Glutamatergic neuron (in vitro differentiated cells): ENCODE measurements around the gene CACNA2D1. TPM values are rescaled to one million over a fixed set of nuclear protein-coding genes. Genes with fewer than 3 reads are reported as not detected.

Experiments
- DNase-seq: peaks from one replicate; pipeline ENCODE4 v3.0.0; 2022
- H3K27ac Mint-ChIP-seq: one replicate; pipeline ENCODE4 v1.8.0; 2020; ENCODE audit warnings: mild to moderate bottlenecking, mixed read lengths, inconsistent platforms; ENCODE audit not compliant: unreplicated experiment
- H3K27me3 Mint-ChIP-seq: one replicate; pipeline ENCODE4 v1.8.0; 2020; ENCODE audit warnings: mild to moderate bottlenecking, moderate library complexity, mixed read lengths, inconsistent platforms; ENCODE audit not compliant: unreplicated experiment
- H3K36me3 Mint-ChIP-seq: one replicate; pipeline ENCODE4 v1.8.0; 2020; ENCODE audit warnings: mild to moderate bottlenecking, mixed read lengths, inconsistent platforms; ENCODE audit not compliant: unreplicated experiment
- H3K4me1 Mint-ChIP-seq: one replicate; pipeline ENCODE4 v1.8.0; 2020; ENCODE audit warnings: mild to moderate bottlenecking, low read depth, mixed read lengths, inconsistent platforms; ENCODE audit not compliant: unreplicated experiment
- H3K4me3 Mint-ChIP-seq: one replicate; pipeline ENCODE4 v1.8.0; 2020; ENCODE audit warnings: mild to moderate bottlenecking, mixed read lengths, inconsistent platforms; ENCODE audit not compliant: unreplicated experiment
- H3K9me3 Mint-ChIP-seq: one replicate; pipeline ENCODE4 v1.8.0; 2020; ENCODE audit warnings: mild to moderate bottlenecking, moderate library complexity, mixed read lengths, inconsistent platforms; ENCODE audit not compliant: unreplicated experiment
- total RNA-seq: library from RNA; stranded (reverse); fragmentation: NEBNext Ultra II Directional; extraction: Animal tissue kit (Norgen Biotek cat#: 25700); gene quantifications from one replicate; pipeline ENCODE4 v1.2.1, GENCODE V29; 2021; ENCODE audit not compliant: unreplicated experiment
- TF ChIP-seq, protein P1 (sequence below): fragments of 200-600 bp; sonication (generic); IDR thresholded peaks from one replicate; pipeline ENCODE4 v1.5.0; 2021; ENCODE audit not compliant: partially characterized antibody, unreplicated experiment

Gene CACNA2D1
- total RNA-seq, 1 donor from 2014 or later, result 258 TPM

DNA sequence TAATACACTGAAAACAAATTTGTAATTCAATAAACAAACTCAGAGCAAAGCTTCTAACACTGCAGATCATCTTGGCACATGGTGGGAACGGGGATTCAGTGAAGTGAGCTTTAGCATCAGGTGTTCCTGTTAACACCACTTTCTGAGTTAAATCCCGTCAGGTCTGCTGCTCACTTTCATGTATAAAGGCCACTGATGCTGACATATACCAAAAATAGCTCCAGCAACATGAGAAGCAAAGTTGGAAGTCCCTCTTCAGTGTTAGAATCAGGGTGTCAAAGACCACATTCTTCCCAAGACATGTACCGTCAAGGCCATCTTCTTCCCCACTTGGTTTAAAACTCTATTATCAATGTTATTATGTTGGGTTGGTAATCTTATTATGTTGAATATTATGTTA lies 11.7 kb upstream of the CACNA2D1 start:
- H3K36me3 Mint-ChIP-seq, result no peaks in the 10 kb centered on the region
- H3K27me3 Mint-ChIP-seq, result no peaks in the 10 kb centered on the region
- no peak for DNase-seq
- H3K9me3 Mint-ChIP-seq, result peaks cover 2% of the 10 kb centered on the region
- TF ChIP-seq, protein P1, sequence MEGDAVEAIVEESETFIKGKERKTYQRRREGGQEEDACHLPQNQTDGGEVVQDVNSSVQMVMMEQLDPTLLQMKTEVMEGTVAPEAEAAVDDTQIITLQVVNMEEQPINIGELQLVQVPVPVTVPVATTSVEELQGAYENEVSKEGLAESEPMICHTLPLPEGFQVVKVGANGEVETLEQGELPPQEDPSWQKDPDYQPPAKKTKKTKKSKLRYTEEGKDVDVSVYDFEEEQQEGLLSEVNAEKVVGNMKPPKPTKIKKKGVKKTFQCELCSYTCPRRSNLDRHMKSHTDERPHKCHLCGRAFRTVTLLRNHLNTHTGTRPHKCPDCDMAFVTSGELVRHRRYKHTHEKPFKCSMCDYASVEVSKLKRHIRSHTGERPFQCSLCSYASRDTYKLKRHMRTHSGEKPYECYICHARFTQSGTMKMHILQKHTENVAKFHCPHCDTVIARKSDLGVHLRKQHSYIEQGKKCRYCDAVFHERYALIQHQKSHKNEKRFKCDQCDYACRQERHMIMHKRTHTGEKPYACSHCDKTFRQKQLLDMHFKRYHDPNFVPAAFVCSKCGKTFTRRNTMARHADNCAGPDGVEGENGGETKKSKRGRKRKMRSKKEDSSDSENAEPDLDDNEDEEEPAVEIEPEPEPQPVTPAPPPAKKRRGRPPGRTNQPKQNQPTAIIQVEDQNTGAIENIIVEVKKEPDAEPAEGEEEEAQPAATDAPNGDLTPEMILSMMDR, result no peak
- H3K4me3 Mint-ChIP-seq, result no peak overlapping the region
- H3K27ac Mint-ChIP-seq, result no peak overlapping the region
- H3K4me1 Mint-ChIP-seq, result peaks cover 11% of the 10 kb centered on the region

DNA sequence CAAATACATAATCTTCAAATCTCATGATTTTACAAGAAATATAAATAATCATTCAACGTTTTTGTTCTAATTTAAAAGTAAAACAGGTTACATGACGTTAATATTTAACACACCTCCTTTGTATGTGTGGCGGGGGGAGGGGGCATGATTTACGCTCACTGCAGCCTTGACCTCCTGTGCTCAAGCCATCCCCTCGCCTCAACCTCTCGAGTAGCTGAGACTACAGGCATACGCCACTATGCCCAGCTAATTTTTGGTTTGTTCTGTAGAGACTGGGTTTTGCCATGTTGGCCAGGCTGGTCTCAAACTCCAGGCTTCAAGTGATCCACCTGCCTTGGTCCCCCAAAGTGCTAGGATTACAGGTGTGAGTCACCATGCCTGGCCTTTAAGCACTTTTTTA lies 7.2 kb upstream of the CACNA2D1 start:
- H3K27me3 Mint-ChIP-seq, result no peaks in the 10 kb centered on the region

DNA sequence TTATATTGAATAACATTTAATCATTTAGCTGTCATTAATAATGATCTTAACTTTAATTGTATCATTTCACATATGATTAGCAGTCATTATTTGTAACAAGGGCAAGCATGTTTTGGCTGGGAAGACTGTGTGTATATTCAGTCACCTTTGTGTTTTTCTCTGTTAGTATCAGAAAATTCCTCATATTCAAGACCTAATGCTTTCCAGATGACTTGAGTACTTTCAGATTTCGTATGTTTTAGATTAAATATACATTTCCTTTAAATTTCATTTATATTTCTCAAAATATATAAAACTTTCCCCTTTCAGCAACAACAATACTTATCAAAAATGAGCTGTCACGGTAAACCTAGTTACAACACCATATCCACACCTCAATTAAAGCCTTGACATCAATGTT lies 6.3 kb upstream of the CACNA2D1 start:
- TF ChIP-seq, protein P1, result no peak
- H3K27ac Mint-ChIP-seq, result no peak overlapping the region
- H3K4me1 Mint-ChIP-seq, result peaks cover 24% of the 10 kb centered on the region
- no peaks in the 10 kb centered on the region for H3K36me3 Mint-ChIP-seq
- peaks cover 3% of the 10 kb centered on the region for H3K9me3 Mint-ChIP-seq
- no peak for DNase-seq
- H3K27me3 Mint-ChIP-seq, result peaks cover 4% of the 10 kb centered on the region
- H3K4me3 Mint-ChIP-seq, result no peak overlapping the region

More for the DNA sequence above, 7.2 kb upstream of the CACNA2D1 start:
- H3K4me3 Mint-ChIP-seq, result no peak overlapping the region
- peaks cover 15% of the 10 kb centered on the region for H3K4me1 Mint-ChIP-seq
- H3K9me3 Mint-ChIP-seq, result no peaks in the 10 kb centered on the region
- H3K27ac Mint-ChIP-seq, result no peak overlapping the region
- H3K36me3 Mint-ChIP-seq, result no peaks in the 10 kb centered on the region
- TF ChIP-seq, protein P1, result no peak
- no peak for DNase-seq

DNA sequence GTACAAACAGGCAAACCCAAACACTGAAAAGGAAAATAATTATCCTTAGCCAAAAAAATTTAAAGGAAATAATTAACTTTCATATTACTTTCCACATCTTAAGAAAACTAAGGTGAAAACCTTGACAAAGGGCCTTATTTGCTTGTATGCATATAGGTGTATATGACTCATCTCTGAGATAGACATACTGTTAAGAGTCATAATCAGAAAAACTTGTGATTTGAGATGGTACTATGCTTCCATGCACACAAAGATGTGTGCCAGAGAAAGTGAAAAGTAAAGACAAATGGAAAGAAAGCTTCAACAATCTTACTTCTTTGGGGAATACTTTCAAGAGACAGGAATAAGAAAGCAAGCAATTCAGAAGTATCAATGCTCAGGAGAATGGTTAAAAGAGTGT lies 3.3 kb upstream of the CACNA2D1 start:
- H3K27ac Mint-ChIP-seq, result no peak overlapping the region
- H3K27me3 Mint-ChIP-seq, result peaks cover 20% of the 10 kb centered on the region
- TF ChIP-seq, protein P1, result no peak
- no peak overlapping the region for H3K4me3 Mint-ChIP-seq
- peaks cover 14% of the 10 kb centered on the region for H3K9me3 Mint-ChIP-seq
- no peaks in the 10 kb centered on the region for H3K36me3 Mint-ChIP-seq
- no peak for DNase-seq
- H3K4me1 Mint-ChIP-seq, result peaks cover 27% of the 10 kb centered on the region

DNA sequence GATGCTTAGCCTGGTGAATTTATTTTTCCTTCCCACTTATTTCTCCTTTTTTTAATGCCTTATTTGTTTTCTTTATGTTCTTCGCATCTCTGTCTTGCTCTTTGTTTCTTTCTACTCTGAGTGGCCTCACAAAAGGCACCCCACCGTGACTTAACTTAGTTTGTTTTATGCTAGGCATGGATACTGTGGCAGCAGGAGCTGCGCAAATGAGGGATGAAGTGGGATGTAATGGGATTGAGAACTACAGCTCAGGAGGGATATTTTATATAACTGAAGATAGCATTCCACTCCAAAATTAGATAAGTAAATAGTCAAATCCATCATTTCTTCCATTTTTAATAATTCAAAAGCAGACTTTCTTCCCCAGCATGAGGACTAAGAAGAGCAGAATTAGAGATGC lies 1.7 kb upstream of the CACNA2D1 start:
- H3K27me3 Mint-ChIP-seq, result peaks cover 21% of the 10 kb centered on the region
- no peaks in the 10 kb centered on the region for H3K36me3 Mint-ChIP-seq
- H3K4me1 Mint-ChIP-seq, result peaks cover 21% of the 10 kb centered on the region
- peak overlapping the region; percentile 86 for H3K27ac Mint-ChIP-seq
- DNase-seq, result no peak
- peak overlapping the region; percentile 93 for H3K4me3 Mint-ChIP-seq
- peaks cover 16% of the 10 kb centered on the region for H3K9me3 Mint-ChIP-seq
- TF ChIP-seq, protein P1, result no peak
